Measurements from ENCODE around the gene NAPSA.

The NAPSA gene

GRCh38 chr19:50313812-50314536 lies 51.5 kb downstream of the NAPSA start:
- DNase-seq, result no peak

- no peak for DNase-seq
These were observed 52.2 kb downstream of the NAPSA start for GRCh38 chr19:50312967-50313811.

- no peak for DNase-seq
These were observed 53.5 kb downstream of the NAPSA start for GRCh38 chr19:50311723-50312635.

- no peak for DNase-seq
These were observed 54.5 kb downstream of the NAPSA start for GRCh38 chr19:50310759-50311465.

- DNase-seq, result no peak
These were observed 55.9 kb downstream of the NAPSA start for GRCh38 chr19:50309396-50310125.

- no peak for DNase-seq
These were observed 56.4 kb downstream of the NAPSA start for GRCh38 chr19:50308991-50309390.
